Neuronal stem cell (in vitro differentiated cells): Measurements from ENCODE around the gene TAF4B.

Source experiments
- DNase-seq: peaks from one replicate; pipeline ENCODE4 v3.0.0-alpha.2; 2013; ENCODE audit warnings: low spot score
- H2AFZ ChIP-seq: one replicate; pipeline ENCODE4 v1.6.1; 2013; ENCODE audit warnings: mild to moderate bottlenecking, low read length, inconsistent platforms
- H2AK5ac ChIP-seq: 2 replicates; pipeline ENCODE4 v1.6.1; 2013; ENCODE audit warnings: low read depth, mild to moderate bottlenecking, inconsistent platforms, low read length, moderate library complexity, mixed read lengths
- H2BK120ac ChIP-seq: 2 replicates; pipeline ENCODE4 v1.6.1; 2013; ENCODE audit warnings: low read depth, mild to moderate bottlenecking, inconsistent platforms, low read length, moderate library complexity, mixed read lengths
- H2BK12ac ChIP-seq: one replicate; pipeline ENCODE4 v1.6.1; 2013; ENCODE audit warnings: low read length, inconsistent platforms
- H2BK15ac ChIP-seq: 2 replicates; pipeline ENCODE4 v1.6.1; 2013; ENCODE audit warnings: mild to moderate bottlenecking, low read length, inconsistent platforms, mixed read lengths
- H2BK5ac ChIP-seq: one replicate; pipeline ENCODE4 v1.6.1; 2013; ENCODE audit warnings: inconsistent platforms, mild to moderate bottlenecking, low read length, moderate library complexity
- H3K14ac ChIP-seq: one replicate; pipeline ENCODE4 v1.6.1; 2013; ENCODE audit warnings: low read length, inconsistent platforms
- H3K18ac ChIP-seq: 2 replicates; pipeline ENCODE4 v1.6.1; 2013; ENCODE audit warnings: low read length, inconsistent platforms
- H3K23ac ChIP-seq: 2 replicates; pipeline ENCODE4 v1.6.1; 2013; ENCODE audit warnings: low read depth, mild to moderate bottlenecking, mixed read lengths, low read length, inconsistent platforms; ENCODE audit not compliant: poor library complexity
- H3K27ac ChIP-seq: replicated peaks from 3 replicates; pipeline ENCODE4 v1.5.1; 2013; ENCODE audit warnings: low read length, inconsistent platforms
- H3K27me3 ChIP-seq, 3 experiments: 2 replicates each; pipeline ENCODE4 v1.6.1; 2013; ENCODE audit warnings: low read length in 3 of 3, mild to moderate bottlenecking in 2 of 3, inconsistent platforms in 1 of 3, low read depth in 1 of 3, mixed read lengths in 1 of 3, moderate library complexity in 1 of 3; ENCODE audit not compliant: control insufficient read depth in 3 of 3, insufficient read depth in 3 of 3
- H3K36me3 ChIP-seq, 2 donors: replicated peaks in 1 of 2; 2 replicates each; pipeline ENCODE4 v1.6.1; 2013; ENCODE audit warnings: low read length in 2 of 2; ENCODE audit not compliant: control insufficient read depth in 2 of 2, insufficient read depth in 2 of 2
- H3K4ac ChIP-seq: 2 replicates; pipeline ENCODE4 v1.6.1; 2013; ENCODE audit warnings: inconsistent platforms, mild to moderate bottlenecking, low read length, moderate library complexity
- H3K4me1 ChIP-seq, 2 donors: 1 replicate in 1 of 2; 2 replicates in 1 of 2; pipeline ENCODE4 v1.6.1; 2013; ENCODE audit warnings: low read length in 2 of 2, low read depth in 1 of 2; ENCODE audit not compliant: control insufficient read depth in 2 of 2, insufficient read depth in 1 of 2
- H3K4me2 ChIP-seq: one replicate; pipeline ENCODE4 v1.6.1; 2013; ENCODE audit warnings: mild to moderate bottlenecking, low read length, inconsistent platforms; ENCODE audit not compliant: insufficient read depth, poor library complexity, severe bottlenecking
- H3K4me3 ChIP-seq, 2 donors: 2 replicates each; pipeline ENCODE4 v1.5.1; 2013; ENCODE audit warnings: low read length in 2 of 2, mild to moderate bottlenecking in 2 of 2, inconsistent platforms in 1 of 2, moderate library complexity in 1 of 2
- H3K79me1 ChIP-seq: one replicate; pipeline ENCODE4 v1.6.1; 2013; ENCODE audit warnings: low read depth, mild to moderate bottlenecking, inconsistent platforms, low read length, moderate library complexity
- H3K9ac ChIP-seq: one replicate; pipeline ENCODE4 v1.6.1; 2013; ENCODE audit warnings: mild to moderate bottlenecking, low read depth, low read length, inconsistent platforms; ENCODE audit not compliant: poor library complexity
- H3K9me3 ChIP-seq, 2 donors: replicated peaks in 1 of 2; 2 replicates each; pipeline versions ENCODE3 to v1.6.1; 2013; ENCODE audit warnings: low read length in 2 of 2, mild to moderate bottlenecking in 2 of 2, inconsistent platforms in 1 of 2, low read depth in 1 of 2, mixed read lengths in 1 of 2, moderate library complexity in 1 of 2; ENCODE audit not compliant: control insufficient read depth in 2 of 2, insufficient read depth in 1 of 2
- H4K8ac ChIP-seq: one replicate; pipeline ENCODE4 v1.6.1; 2013; ENCODE audit warnings: low read depth, mild to moderate bottlenecking, inconsistent platforms, low read length, moderate library complexity
- H4K91ac ChIP-seq: one replicate; pipeline ENCODE4 v1.6.1; 2013; ENCODE audit warnings: low read length, low read depth, mild to moderate bottlenecking, inconsistent platforms; ENCODE audit not compliant: poor library complexity
- WGBS, 2 donors: extraction: QIAGEN DNeasy Blood & Tissue Kit; methylation state at CpG; one replicate each; pipeline ENCODE4 v1.1.7; 2013; ENCODE audit warnings: missing lambda C conversion rate in 2 of 2, mixed read lengths in 1 of 2; ENCODE audit not compliant: insufficient read length in 2 of 2, insufficient replicate concordance in 1 of 2; ENCODE audit errors: extremely low coverage in 2 of 2; 5-methylcytosine and 5-hydroxymethylcytosine counted together

TAF4B gene

GRCh38 chr18:26322890-26323653 is 96.8 kb downstream of the TAF4B start:
- Histone ChIP-seq H2BK12ac (no peak overlapping the region), H3K79me1 (no peaks in the 10 kb centered on the region), H3K27ac (no peak overlapping the region), H2AK5ac (no peak overlapping the region), H3K18ac (no peak overlapping the region), H2BK120ac (no peak overlapping the region), H3K4me1 (peaks cover 0 to 2% of the 10 kb centered on the region in 2 donors), H3K4me3 (no peak overlapping the region), H3K27me3 (no peaks in the 10 kb centered on the region), H3K23ac (no peak overlapping the region), H3K4me2 (no peak overlapping the region), H3K14ac (no peak overlapping the region), H2BK5ac (no peak overlapping the region), H2AFZ (no peak overlapping the region), H2BK15ac (no peak overlapping the region), H3K9me3 (no peaks in the 10 kb centered on the region), H4K91ac (no peak overlapping the region), H4K8ac (no peak overlapping the region), H3K4ac (no peak overlapping the region), H3K9ac (no peak overlapping the region), H3K36me3 (no peaks in the 10 kb centered on the region)
- DNase-seq: no peak
- WGBS, 2 donors: no CpG with 5 or more reads among the region's 3 CpGs

GRCh38 chr18:26325771-26326170 is 99.5 kb downstream of the TAF4B start:
- Histone ChIP-seq H3K14ac (no peak overlapping the region), H2BK5ac (no peak overlapping the region), H3K79me1 (peaks cover 1% of the 10 kb centered on the region), H3K36me3 (no peaks in the 10 kb centered on the region), H3K23ac (no peak overlapping the region), H2BK120ac (no peak overlapping the region), H4K91ac (no peak overlapping the region), H2BK15ac (no peak overlapping the region), H2AFZ (no peak overlapping the region), H3K4me2 (no peak overlapping the region), H3K18ac (no peak overlapping the region), H2AK5ac (no peak overlapping the region), H2BK12ac (no peak overlapping the region), H3K9me3 (no peaks in the 10 kb centered on the region), H4K8ac (no peak overlapping the region), H3K4me3 (no peak overlapping the region), H3K4me1 (peaks cover 0 to 2% of the 10 kb centered on the region in 2 donors), H3K9ac (no peak overlapping the region), H3K4ac (no peak overlapping the region), H3K27ac (no peak overlapping the region), H3K27me3 (no peaks in the 10 kb centered on the region)
- DNase-seq: no peak
- WGBS, 2 donors: no CpG with 5 or more reads among the region's 2 CpGs

- Histone ChIP-seq H4K8ac (no peak overlapping the region), H2BK5ac (no peak overlapping the region), H3K4me3 (no peak overlapping the region), H3K18ac (no peak overlapping the region), H2BK12ac (no peak overlapping the region), H3K4me1 (peaks cover 0 to 2% of the 10 kb centered on the region in 2 donors), H3K14ac (no peak overlapping the region), H3K27me3 (no peaks in the 10 kb centered on the region), H4K91ac (no peak overlapping the region), H3K9ac (no peak overlapping the region), H3K27ac (no peak overlapping the region), H3K4me2 (no peak overlapping the region), H2BK120ac (no peak overlapping the region), H3K23ac (no peak overlapping the region), H3K36me3 (no peaks in the 10 kb centered on the region), H2AFZ (no peak overlapping the region), H3K9me3 (no peaks in the 10 kb centered on the region), H2BK15ac (no peak overlapping the region), H3K4ac (no peak overlapping the region), H2AK5ac (no peak overlapping the region), H3K79me1 (peaks cover 1% of the 10 kb centered on the region)
- DNase-seq: no peak
- WGBS, 2 donors: no CpG with 5 or more reads among the region's 3 CpGs
Measured at GRCh38 chr18:26327062-26327461, 100.8 kb downstream of the TAF4B start.

GRCh38 chr18:26332991-26333390 is 106.7 kb downstream of the TAF4B start:
- Histone ChIP-seq H3K79me1 (peaks cover 1% of the 10 kb centered on the region), H2AFZ (no peak overlapping the region), H3K27me3 (no peaks in the 10 kb centered on the region), H3K36me3 (no peaks in the 10 kb centered on the region), H3K4me2 (no peak overlapping the region), H3K23ac (no peak overlapping the region), H2BK5ac (no peak overlapping the region), H3K9me3 (no peaks in the 10 kb centered on the region), H2AK5ac (no peak overlapping the region), H3K14ac (no peak overlapping the region), H3K9ac (no peak overlapping the region), H2BK120ac (no peak overlapping the region), H3K18ac (no peak overlapping the region), H2BK15ac (no peak overlapping the region), H3K4ac (no peak overlapping the region), H3K4me1 (peaks cover 0 to 3% of the 10 kb centered on the region in 2 donors), H4K91ac (no peak overlapping the region), H3K27ac (no peak overlapping the region), H2BK12ac (no peak overlapping the region), H4K8ac (no peak overlapping the region), H3K4me3 (no peak overlapping the region)
- no CpG with 5 or more reads among the region's 1 CpG for WGBS, 2 donors
- DNase-seq: no peak
